Body of pancreas (tissue), 4 donors: ENCODE results near the gene LYSMD3. TPM values are rescaled to one million over a fixed set of nuclear protein-coding genes. Genes with fewer than 3 reads are reported as not detected.

Experiments
- ATAC-seq: fragments of 150-250 bp; one replicate; pipeline ENCODE4 v1.9.1; 2016
- DNase-seq, 4 donors: peaks; one replicate each; pipeline ENCODE4 v3.0.0-alpha.2; 2019
- H3K27ac ChIP-seq, 4 donors: fragments of 200-600 bp; sonication (generic); 1 replicate in 3 of 4; 2 replicates in 1 of 4; pipeline versions ENCODE4 v1.5.1 to v1.6.1; 2016 to 2019; ENCODE audit warnings: mild to moderate bottlenecking in 1 of 4, mixed read lengths in 1 of 4, moderate library complexity in 1 of 4
- H3K27me3 ChIP-seq, 2 donors: fragments of 200-600 bp; sonication (generic); one replicate each; pipeline ENCODE4 v1.6.0; 2016; ENCODE audit warnings: mild to moderate bottlenecking in 1 of 2
- H3K36me3 ChIP-seq, 2 donors: fragments of 200-600 bp; sonication (generic); replicated peaks in 1 of 2; 2 replicates each; pipeline ENCODE4 v1.5.1; 2016; ENCODE audit warnings: low read depth in 2 of 2; ENCODE audit not compliant: insufficient read depth in 1 of 2
- H3K4me1 ChIP-seq: fragments of 200-600 bp; sonication (generic); one replicate; pipeline ENCODE4 v1.6.0; 2016
- H3K4me3 ChIP-seq, 2 donors: fragments of 200-600 bp; sonication (generic); 1 replicate in 1 of 2; 2 replicates in 1 of 2; pipeline ENCODE4 v1.5.1; 2016 to 2019
- H3K9me3 ChIP-seq, 3 donors: fragments of 200-600 bp; sonication (generic); 1 replicate in 2 of 3; 2 replicates in 1 of 3; pipeline ENCODE4 v1.5.1; 2016
- POLR2A ChIP-seq, 3 donors: fragments of 450-650 bp; IDR thresholded peaks; one replicate each; pipeline ENCODE4 v1.6.1; 2016; ENCODE audit warnings: antibody characterized with exemption in 3 of 3, mild to moderate bottlenecking in 2 of 3
- WGBS, 2 donors: methylation state at CpG; one replicate each; pipeline ENCODE4 v1.1.5; 2017; 5-methylcytosine and 5-hydroxymethylcytosine counted together
- intact Hi-C: fragments of 100-400 bp; cut with DNase I; formaldehyde crosslinking; loops from one replicate; pipeline ENCODE4 v1.15.1; 2023
- total RNA-seq, 2 donors: library from RNA; depleted of rRNA; stranded (reverse); fragments of >200 nt; gene quantifications; one replicate each; pipeline ENCODE4 v1.1.0, GENCODE V29; 2016
- TF ChIP-seq, protein P1 (sequence below), 7 experiments: fragments of 450-650 bp in 4 of 7; fragments of 200-600 bp in 3 of 7; sonication (generic) in 3 of 7; IDR thresholded peaks; one replicate each; pipeline ENCODE4 v1.5.1; 2016 to 2019; ENCODE audit warnings: antibody characterized with exemption in 7 of 7

The LYSMD3 gene
- total RNA-seq, 2 donors from 2014 or later: 8.2 to 13.0 TPM

DNA sequence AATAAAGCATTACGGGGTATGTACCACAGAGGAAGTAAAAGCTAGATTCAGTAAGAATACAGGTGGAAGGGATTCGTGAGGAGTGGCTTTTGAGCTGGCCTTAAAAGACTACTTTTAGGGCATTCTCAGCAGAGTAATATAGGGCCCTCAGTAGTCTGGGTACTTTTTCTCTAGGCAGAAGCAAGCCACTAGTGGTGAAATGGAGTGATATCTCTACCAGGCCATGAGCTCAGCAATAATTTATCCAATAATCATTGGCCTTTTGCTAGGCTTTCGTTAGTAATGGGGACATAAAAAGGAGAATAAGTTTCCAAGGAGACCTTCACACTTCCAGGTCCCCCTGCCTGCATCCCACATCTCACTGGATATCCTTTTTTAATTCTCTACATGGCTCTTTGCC, 53.0 kb downstream of the LYSMD3 start:
- H3K36me3 ChIP-seq: no peaks in the 10 kb centered on the region
- TF ChIP-seq POLR2A (IDR thresholded peaks at IDR 0.05): no peak
- TF ChIP-seq, protein P1, sequence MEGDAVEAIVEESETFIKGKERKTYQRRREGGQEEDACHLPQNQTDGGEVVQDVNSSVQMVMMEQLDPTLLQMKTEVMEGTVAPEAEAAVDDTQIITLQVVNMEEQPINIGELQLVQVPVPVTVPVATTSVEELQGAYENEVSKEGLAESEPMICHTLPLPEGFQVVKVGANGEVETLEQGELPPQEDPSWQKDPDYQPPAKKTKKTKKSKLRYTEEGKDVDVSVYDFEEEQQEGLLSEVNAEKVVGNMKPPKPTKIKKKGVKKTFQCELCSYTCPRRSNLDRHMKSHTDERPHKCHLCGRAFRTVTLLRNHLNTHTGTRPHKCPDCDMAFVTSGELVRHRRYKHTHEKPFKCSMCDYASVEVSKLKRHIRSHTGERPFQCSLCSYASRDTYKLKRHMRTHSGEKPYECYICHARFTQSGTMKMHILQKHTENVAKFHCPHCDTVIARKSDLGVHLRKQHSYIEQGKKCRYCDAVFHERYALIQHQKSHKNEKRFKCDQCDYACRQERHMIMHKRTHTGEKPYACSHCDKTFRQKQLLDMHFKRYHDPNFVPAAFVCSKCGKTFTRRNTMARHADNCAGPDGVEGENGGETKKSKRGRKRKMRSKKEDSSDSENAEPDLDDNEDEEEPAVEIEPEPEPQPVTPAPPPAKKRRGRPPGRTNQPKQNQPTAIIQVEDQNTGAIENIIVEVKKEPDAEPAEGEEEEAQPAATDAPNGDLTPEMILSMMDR (IDR thresholded peaks at IDR 0.05): no peak
- intact Hi-C loops: no loop called here
- H3K27ac ChIP-seq: no peak overlapping the region
- no peaks in the 10 kb centered on the region for H3K27me3 ChIP-seq
- DNase-seq: no peak
- WGBS, 2 donors: 72 to 78% methylated on average over 3 of the region's 3 CpGs
- no peaks in the 10 kb centered on the region for H3K9me3 ChIP-seq
- H3K4me3 ChIP-seq: no peak overlapping the region
- ATAC-seq: no peak
- peaks cover 22% of the 10 kb centered on the region for H3K4me1 ChIP-seq

DNA sequence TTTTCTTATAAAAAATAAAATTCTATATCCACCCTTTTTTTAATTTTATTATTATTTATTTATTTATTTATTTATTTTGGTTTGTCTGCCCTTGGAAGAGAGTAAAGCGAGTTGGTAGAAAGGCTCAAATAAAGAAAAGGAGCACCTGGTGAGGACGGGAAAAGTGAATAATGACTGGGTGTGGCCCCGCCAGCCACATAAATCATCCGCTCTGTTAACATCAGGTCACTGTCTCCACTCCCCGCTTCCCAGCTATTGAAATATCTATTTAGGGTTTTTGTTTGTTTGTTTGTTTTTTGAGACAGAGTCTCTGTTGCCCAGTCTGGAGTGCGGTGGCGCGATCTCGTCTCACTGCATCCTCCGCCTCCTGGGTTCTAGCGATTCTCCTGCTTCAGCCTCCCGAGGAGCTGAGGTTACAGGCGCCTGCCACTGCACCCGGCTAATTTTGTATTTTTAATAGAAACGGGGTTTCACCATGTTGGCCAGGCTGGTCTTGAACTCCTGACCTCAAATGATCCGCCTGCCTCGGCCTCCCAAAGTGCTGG, 53.9 kb downstream of the LYSMD3 start:
- Histone ChIP-seq H3K36me3 (no peaks in the 10 kb centered on the region), H3K4me3 (no peak overlapping the region), H3K27me3 (no peaks in the 10 kb centered on the region), H3K4me1 (peaks cover 22% of the 10 kb centered on the region), H3K27ac (no peak overlapping the region), H3K9me3 (no peaks in the 10 kb centered on the region)
- no peak for ATAC-seq
- no peak for DNase-seq
- intact Hi-C loops: no loop called here
- WGBS, 2 donors: 69% methylated on average over 17 of the region's 17 CpGs
- TF ChIP-seq, protein P1 (IDR thresholded peaks at IDR 0.05): no peak
- TF ChIP-seq POLR2A (IDR thresholded peaks at IDR 0.05): no peak

DNA sequence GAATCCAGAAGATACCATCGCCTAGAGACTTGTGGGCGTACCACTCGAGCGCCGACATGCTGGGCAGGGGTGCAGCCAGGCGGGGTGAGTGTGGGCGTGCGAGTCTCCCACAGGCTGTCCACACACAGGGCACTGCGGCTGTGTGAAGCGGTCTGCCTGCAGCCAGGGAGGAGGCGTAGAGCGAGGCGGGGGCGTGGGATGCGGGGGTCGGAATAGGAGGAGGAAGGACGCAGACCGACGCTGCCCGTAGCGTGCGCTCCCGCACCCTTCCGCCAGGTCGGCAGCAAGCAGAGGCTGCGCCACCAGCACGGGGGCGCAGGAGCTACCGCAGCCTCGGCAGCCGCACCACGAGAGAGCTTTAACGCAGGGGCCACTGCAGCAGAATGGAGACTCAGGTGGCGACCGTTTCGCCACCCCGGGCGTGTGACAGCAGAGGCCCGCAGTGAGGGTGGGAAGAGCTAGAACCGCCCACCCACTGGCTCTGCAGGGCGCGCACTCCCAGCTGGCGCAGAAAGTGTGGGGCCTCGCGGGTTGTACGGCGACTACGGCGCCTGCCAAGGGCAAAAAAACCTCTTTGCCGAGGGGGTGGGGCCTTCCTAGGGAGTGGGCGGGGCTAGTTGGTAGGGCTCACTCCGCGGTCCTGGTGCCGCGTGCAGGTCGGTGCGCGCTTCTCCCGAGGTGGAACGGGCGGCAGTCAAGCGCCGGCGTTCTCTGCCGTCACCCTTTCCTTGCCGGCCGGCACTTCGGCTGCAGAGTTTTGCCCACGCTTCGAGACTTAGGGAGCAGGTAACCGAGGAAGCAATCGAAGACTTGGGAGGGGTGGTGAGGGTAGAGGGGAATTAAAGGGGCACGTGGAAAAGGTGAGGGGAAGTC, 54.9 kb downstream of the LYSMD3 start, which contains the start of the genes MBLAC2 and POLR3G:
Gene MBLAC2 (minus strand): TSS at position 537 of the 873 bp plus-strand sequence. CDS start 479 bp downstream, at position 58.
Gene POLR3G (plus strand): TSS at position 630 of the 873 bp plus-strand sequence. CDS start 10,704 bp downstream, outside the sequence.
- Histone ChIP-seq H3K36me3 (no peaks in the 10 kb centered on the region), H3K4me3 (peak within 1 kb of the TSS; percentile 33 to 63), H3K27me3 (no peaks in the 10 kb centered on the region), H3K27ac (peak within 1 kb of the TSS; percentile 74 to 91 (median 86)), H3K9me3 (no peaks in the 10 kb centered on the region), H3K4me1 (peaks cover 22% of the 10 kb centered on the region)
- TF ChIP-seq, protein P1 (IDR thresholded peaks at IDR 0.05): peak; percentile 34 to 90 (median 48)
- peak; percentile 85 to 93 (median 93) for TF ChIP-seq POLR2A (IDR thresholded peaks at IDR 0.05)
- peak; percentile 95 to 96 (median 95) for DNase-seq
- intact Hi-C loops: no loop called here
- 1% methylated on average over 8 to 66 of the region's 73 CpGs for WGBS, 2 donors
- ATAC-seq: peak; percentile 96

DNA sequence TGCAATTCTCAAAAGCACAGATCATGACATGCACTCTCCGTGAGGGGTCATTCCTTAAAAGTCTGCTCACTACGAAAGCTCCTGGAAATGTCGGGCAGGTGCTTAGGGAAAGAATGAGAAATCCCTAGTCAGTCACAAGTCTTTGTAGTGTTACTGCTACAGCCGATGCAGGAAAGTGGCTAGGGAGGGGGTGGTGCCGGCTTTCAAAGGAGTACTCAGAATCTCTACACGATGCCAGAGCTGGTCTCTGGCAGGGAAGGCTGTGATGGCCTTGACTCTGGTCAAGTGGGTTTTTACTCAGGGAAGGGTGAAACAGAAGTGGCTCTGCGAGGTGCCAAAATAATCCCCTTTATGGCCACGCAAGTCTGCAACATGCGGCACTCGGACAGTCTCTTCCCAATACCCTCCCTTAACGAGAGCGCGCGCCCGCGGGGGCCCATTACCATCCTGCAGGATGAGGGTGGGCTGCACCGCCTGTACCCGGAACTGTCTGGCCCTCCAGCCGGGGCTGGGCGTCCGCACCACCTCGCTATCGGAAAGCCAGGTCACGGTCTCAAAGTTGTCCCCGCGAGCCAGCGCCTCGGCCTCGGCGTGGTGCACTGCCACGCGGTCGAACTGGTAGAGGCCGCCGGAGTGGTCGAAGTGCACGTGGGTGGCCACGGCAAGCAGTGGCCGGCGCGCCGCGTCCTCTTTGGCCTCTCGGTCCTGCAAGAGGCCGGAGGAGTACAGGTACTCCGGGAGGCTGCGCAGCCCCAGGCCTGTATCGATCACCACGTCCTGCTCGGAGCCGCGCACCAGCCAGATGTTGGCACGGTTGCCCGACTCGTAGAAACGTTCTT, 55.8 kb downstream of the LYSMD3 start:
- peak; percentile 41 for ATAC-seq
- Histone ChIP-seq H3K36me3 (no peaks in the 10 kb centered on the region), H3K27ac (peak overlapping the region; percentile 74 to 91 (median 86)), H3K4me1 (peaks cover 22% of the 10 kb centered on the region), H3K4me3 (peak overlapping the region; percentile 33 to 63), H3K9me3 (no peaks in the 10 kb centered on the region), H3K27me3 (no peaks in the 10 kb centered on the region)
- TF ChIP-seq, protein P1 (IDR thresholded peaks at IDR 0.05): no peak
- TF ChIP-seq POLR2A (IDR thresholded peaks at IDR 0.05): peak in 2 of 3 donors; percentile 4 to 10
- 1 to 2% methylated on average over 6 to 54 of the region's 56 CpGs for WGBS, 2 donors
- intact Hi-C loops: no loop called here
- DNase-seq: peak; percentile 29 to 46 (median 38)
